CD4-positive, alpha-beta T cell (primary cell): Measurements from ENCODE around the gene ITGA2. TPM values are rescaled to one million over a fixed set of nuclear protein-coding genes. Genes with fewer than 3 reads are reported as not detected.
A peak's percentile ranks its signal among the peaks of the same experiment; 100 is the strongest.

Experiments used
- ATAC-seq: fragments of 200-7000 bp; cut with Tn5 transposase; one replicate; pipeline ENCODE4 v1.10.0; 2022; ENCODE audit warnings: mild to moderate bottlenecking; ENCODE audit not compliant: poor library complexity
- CTCF ChIA-PET: fragments of 350-600 bp; sonication (Branson Sonifier 250); formaldehyde crosslinking; loops from one replicate; lab custom pipeline; 2021; ENCODE audit warnings: antibody characterized with exemption, inconsistent platforms; lab: Charles Lee
- POLR2A ChIA-PET: fragments of 350-600 bp; sonication (Branson Sonifier 250); formaldehyde crosslinking; loops from one replicate; lab custom pipeline; 2021; ENCODE audit warnings: antibody characterized with exemption, inconsistent platforms; lab: Charles Lee
- DNase-seq, 14 experiments: peaks; one replicate each; pipeline ENCODE4 v3.0.0-alpha.2; 2013 to 2020; ENCODE audit warnings: mixed read lengths in 2 of 14
- H3K27ac ChIP-seq, 2 donors: one replicate each; pipeline versions ENCODE4 v1.5.1 to v1.7.0; 2013; ENCODE audit warnings: low read length in 2 of 2, low read depth in 1 of 2, mild to moderate bottlenecking in 1 of 2
- H3K27me3 ChIP-seq, 2 experiments: 1 replicate in 1 of 2; 2 replicates in 1 of 2; pipeline versions ENCODE4 v1.6.1 to v1.7.0; 2013; ENCODE audit warnings: low read length in 2 of 2, control low read depth in 1 of 2, mild to moderate bottlenecking in 1 of 2, moderate library complexity in 1 of 2; ENCODE audit not compliant: insufficient read depth in 2 of 2, control insufficient read depth in 1 of 2
- H3K36me3 ChIP-seq: one replicate; pipeline ENCODE4 v1.6.1; 2013; ENCODE audit warnings: low read length, control low read depth; ENCODE audit not compliant: insufficient read depth
- H3K4me1 ChIP-seq: one replicate; pipeline ENCODE4 v1.6.1; 2013; ENCODE audit warnings: low read length, control low read depth; ENCODE audit not compliant: insufficient read depth
- H3K4me3 ChIP-seq: one replicate; pipeline ENCODE4 v1.5.1; 2013; ENCODE audit warnings: mild to moderate bottlenecking, low read length, moderate library complexity
- H3K9me3 ChIP-seq, 2 experiments: 1 replicate in 1 of 2; 2 replicates in 1 of 2; pipeline versions ENCODE4 v1.6.1 to v1.7.0; 2013; ENCODE audit warnings: low read length in 2 of 2, mild to moderate bottlenecking in 2 of 2, control low read depth in 1 of 2, moderate library complexity in 1 of 2; ENCODE audit not compliant: control insufficient read depth in 1 of 2, insufficient read depth in 1 of 2
- H3K27ac Mint-ChIP-seq: one replicate; pipeline ENCODE4 v1.8.0; 2020; ENCODE audit warnings: mixed read lengths
- H3K27me3 Mint-ChIP-seq: one replicate; pipeline ENCODE4 v1.8.0; 2021; ENCODE audit warnings: mixed read lengths
- H3K36me3 Mint-ChIP-seq: one replicate; pipeline ENCODE4 v1.8.0; 2021; ENCODE audit warnings: low read depth, mixed read lengths
- H3K4me1 Mint-ChIP-seq: one replicate; pipeline ENCODE4 v1.8.0; 2021; ENCODE audit warnings: low read depth, mixed read lengths
- H3K4me3 Mint-ChIP-seq: one replicate; pipeline ENCODE4 v1.8.0; 2020; ENCODE audit warnings: mild to moderate bottlenecking, mixed read lengths
- H3K9me3 Mint-ChIP-seq: one replicate; pipeline ENCODE4 v1.8.0; 2020; ENCODE audit warnings: mixed read lengths
- intact Hi-C, 2 experiments: fragments of 100-400 bp; cut with DNase I in 1 of 2; cut with micrococcal nuclease in 1 of 2; formaldehyde crosslinking; loops; one replicate each; pipeline versions ENCODE4 v1.15.1 to v1.9.0; 2023 to 2025; cut with DNase I, micrococcal nuclease
- total RNA-seq, 174 experiments: library from RNA in 2 of 174; stranded (reverse) in 2 of 174; gene quantifications; one replicate each; pipeline ENCODE4 v1.2.3 and lab custom pipeline; 2021 to 2026
- TF ChIP-seq, protein P1 (sequence below): fragments of 200-600 bp; IDR thresholded peaks from one replicate; pipeline ENCODE4 v1.8.0; 2022; ENCODE audit warnings: antibody characterized with exemption, mild to moderate bottlenecking

Gene ITGA2
- total RNA-seq, 2 experiments from 2014 or later, result 0.03 to 0.11 TPM

DNA sequence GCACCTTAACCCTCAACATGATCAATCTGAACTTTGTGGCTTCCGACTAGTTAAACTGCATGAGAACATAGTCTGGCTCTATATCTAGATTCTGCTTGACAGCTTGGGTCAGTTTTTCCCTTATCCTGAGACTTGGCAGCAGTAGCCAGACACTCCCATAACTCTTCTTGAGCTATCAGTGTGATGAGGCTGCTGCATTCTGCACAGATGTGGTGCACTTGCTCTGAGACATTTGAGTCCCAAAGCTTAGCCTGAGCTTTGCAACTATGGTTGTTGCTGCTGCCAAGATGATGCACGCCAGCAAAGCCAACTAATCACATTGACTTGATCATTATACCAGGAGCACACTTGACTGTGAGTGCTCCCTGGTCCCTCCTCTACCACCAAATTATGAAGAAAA is 84.2 kb downstream of the ITGA2 start:
- H3K27ac ChIP-seq, result no peak overlapping the region
- no peaks in the 10 kb centered on the region for H3K9me3 ChIP-seq
- DNase-seq (no peak), ATAC-seq (no peak)
- POLR2A ChIA-PET, result no interaction called here
- CTCF ChIA-PET, result no interaction called here
- H3K4me1 Mint-ChIP-seq, result no peaks in the 10 kb centered on the region
- peaks cover 11% of the 10 kb centered on the region for H3K27me3 Mint-ChIP-seq
- H3K4me1 ChIP-seq, result no peaks in the 10 kb centered on the region
- no peak overlapping the region for H3K27ac Mint-ChIP-seq
- intact Hi-C loops, result no loop called here
- H3K4me3 ChIP-seq, result no peak overlapping the region
- no peaks in the 10 kb centered on the region for H3K9me3 Mint-ChIP-seq
- TF ChIP-seq, protein P1, sequence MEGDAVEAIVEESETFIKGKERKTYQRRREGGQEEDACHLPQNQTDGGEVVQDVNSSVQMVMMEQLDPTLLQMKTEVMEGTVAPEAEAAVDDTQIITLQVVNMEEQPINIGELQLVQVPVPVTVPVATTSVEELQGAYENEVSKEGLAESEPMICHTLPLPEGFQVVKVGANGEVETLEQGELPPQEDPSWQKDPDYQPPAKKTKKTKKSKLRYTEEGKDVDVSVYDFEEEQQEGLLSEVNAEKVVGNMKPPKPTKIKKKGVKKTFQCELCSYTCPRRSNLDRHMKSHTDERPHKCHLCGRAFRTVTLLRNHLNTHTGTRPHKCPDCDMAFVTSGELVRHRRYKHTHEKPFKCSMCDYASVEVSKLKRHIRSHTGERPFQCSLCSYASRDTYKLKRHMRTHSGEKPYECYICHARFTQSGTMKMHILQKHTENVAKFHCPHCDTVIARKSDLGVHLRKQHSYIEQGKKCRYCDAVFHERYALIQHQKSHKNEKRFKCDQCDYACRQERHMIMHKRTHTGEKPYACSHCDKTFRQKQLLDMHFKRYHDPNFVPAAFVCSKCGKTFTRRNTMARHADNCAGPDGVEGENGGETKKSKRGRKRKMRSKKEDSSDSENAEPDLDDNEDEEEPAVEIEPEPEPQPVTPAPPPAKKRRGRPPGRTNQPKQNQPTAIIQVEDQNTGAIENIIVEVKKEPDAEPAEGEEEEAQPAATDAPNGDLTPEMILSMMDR, result no peak
- no peaks in the 10 kb centered on the region for H3K36me3 ChIP-seq
- H3K4me3 Mint-ChIP-seq, result no peak overlapping the region
- H3K27me3 ChIP-seq, result no peaks in the 10 kb centered on the region
- H3K36me3 Mint-ChIP-seq, result no peaks in the 10 kb centered on the region

DNA sequence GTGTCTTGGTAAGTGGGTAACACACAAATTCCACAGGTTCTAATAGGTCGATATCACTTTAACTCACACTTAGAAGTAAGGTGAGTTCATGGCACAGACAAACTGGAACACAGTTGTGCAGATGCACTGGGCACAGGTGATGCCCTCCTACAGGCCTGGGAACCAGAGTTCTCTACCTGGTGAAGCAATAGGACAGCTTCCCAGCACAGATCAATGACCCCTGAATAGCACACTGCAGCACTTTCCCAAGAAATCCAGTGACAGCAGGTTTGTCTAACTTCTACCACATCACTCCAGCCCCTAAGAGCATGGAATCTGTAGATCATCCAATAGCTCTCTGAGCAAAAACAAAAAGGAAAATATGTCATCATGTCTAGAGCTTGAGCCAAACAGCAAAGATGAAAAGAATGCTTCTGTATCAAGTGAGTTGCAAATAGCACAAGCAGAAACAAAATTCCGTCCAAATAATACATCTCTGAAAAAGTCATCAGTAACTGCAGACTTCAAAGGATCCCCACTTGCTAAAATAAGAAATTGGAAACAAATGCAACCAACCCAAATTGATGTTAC is 86.9 kb downstream of the ITGA2 start:
- no peaks in the 10 kb centered on the region for H3K36me3 Mint-ChIP-seq
- no peak overlapping the region for H3K27ac Mint-ChIP-seq
- DNase-seq (no peak), ATAC-seq (no peak)
- H3K9me3 Mint-ChIP-seq, result no peaks in the 10 kb centered on the region
- no peak overlapping the region for H3K4me3 Mint-ChIP-seq
- Histone ChIP-seq H3K4me3 (no peak overlapping the region), H3K27ac (no peak overlapping the region), H3K36me3 (no peaks in the 10 kb centered on the region), H3K4me1 (peaks cover 6% of the 10 kb centered on the region), H3K27me3 (peaks cover 0 to 3% of the 10 kb centered on the region in 2 experiments), H3K9me3 (no peaks in the 10 kb centered on the region)
- peaks cover 16% of the 10 kb centered on the region for H3K27me3 Mint-ChIP-seq
- intact Hi-C loops, result no loop called here
- peaks cover 12% of the 10 kb centered on the region for H3K4me1 Mint-ChIP-seq
- POLR2A ChIA-PET, result no interaction called here
- TF ChIP-seq, protein P1, result no peak
- CTCF ChIA-PET, result no interaction called here

DNA sequence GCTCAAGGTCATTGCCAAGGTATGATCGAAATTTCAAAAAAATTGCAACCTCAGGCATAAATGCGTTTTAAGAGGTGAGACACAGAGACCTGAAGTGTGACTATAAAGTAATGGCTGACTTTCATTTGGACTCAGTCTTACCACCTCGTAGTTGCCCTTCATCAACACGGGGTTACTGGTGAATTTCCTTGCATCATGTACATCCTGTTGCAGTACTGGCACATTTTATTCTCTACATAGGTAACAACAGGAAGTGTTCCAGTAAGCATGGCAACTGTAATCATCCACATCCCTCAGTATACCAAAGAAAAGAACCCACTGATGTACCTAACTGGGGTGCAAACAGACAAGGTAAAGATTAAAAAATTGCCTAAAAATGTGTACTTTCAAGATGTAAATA is 91.1 kb downstream of the ITGA2 start:
- peaks cover 9% of the 10 kb centered on the region for H3K4me1 ChIP-seq
- H3K4me3 ChIP-seq, result no peak overlapping the region
- H3K27me3 ChIP-seq, result peaks cover 0 to 3% of the 10 kb centered on the region in 2 experiments
- intact Hi-C loops, result no loop called here
- no peaks in the 10 kb centered on the region for H3K36me3 ChIP-seq
- TF ChIP-seq, protein P1, result no peak
- H3K9me3 Mint-ChIP-seq, result no peaks in the 10 kb centered on the region
- no peak overlapping the region for H3K27ac Mint-ChIP-seq
- no peaks in the 10 kb centered on the region for H3K9me3 ChIP-seq
- ChIA-PET POLR2A (no interaction called here), CTCF (no interaction called here)
- H3K27me3 Mint-ChIP-seq, result peaks cover 16% of the 10 kb centered on the region
- no peaks in the 10 kb centered on the region for H3K36me3 Mint-ChIP-seq
- ATAC-seq (peak; percentile 49), DNase-seq (peak in 1 of 14 experiments; percentile 62)
- no peak overlapping the region for H3K27ac ChIP-seq
- H3K4me3 Mint-ChIP-seq, result no peak overlapping the region
- peaks cover 36% of the 10 kb centered on the region for H3K4me1 Mint-ChIP-seq
